ENCODE measurements around the gene INSRR. TPM values are rescaled to one million over a fixed set of nuclear protein-coding genes. Genes with fewer than 3 reads are reported as not detected.

Gene INSRR
- total and polyA plus RNA-seq, 2 of the 8 experiments (the other 6 are each of a cell fraction or from before 2014, with no cell fraction given): 0.02 TPM; not detected in 1

DNA sequence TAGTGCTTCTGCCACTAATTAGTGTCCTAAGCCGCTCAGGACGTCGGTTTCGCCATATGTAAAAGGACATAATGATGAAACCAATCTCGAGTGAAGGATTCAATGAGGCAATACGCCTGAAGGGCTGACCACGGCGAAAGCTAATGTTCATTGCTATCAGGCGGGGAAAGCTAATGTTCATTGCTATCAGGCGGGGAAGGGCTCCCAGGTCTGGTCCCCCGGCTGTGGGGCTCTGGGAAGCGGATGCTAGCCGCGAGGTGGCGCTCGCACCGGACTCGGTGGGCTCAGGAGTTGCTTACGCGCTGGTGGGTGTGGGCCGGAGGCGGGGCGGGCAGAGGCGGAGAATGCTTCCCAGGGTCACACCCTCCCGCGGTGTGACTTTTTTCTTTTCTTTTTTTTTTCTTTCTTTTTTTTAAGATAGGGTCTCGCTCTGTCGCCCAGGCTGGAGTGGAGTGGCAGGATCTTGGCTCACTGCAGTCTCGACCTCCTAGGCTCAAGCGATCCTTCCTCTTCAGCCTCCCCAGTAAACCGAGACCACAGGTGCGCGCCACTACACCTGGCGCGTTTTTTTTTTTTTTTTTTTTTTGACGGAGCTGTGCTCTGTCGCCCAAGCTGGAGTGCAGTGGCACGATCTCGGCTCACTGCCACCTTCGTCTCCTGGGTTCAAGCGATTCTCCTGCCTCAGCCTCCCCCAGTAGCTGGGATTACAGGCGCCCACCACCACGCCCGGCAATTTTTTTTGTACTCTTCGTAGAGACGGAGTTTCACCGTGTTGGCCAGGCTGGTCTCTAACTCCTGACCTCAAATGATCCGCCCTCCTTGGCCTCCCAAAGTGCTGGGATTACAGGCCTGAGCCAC lies 33.5 kb upstream of the INSRR start (continued):
- TF ChIP-seq CBX5 (IDR thresholded peaks at IDR 0.05; ENCODE audit: low read depth, low read length) (no peak), SIN3A (conservative IDR thresholded peaks at IDR 0.05 in 1 of 2, IDR thresholded peaks at IDR 0.05 in 1 of 2; ENCODE audit: low read depth in 1 of 2, low read length in 2 of 2) (no peak), NRF1 (IDR thresholded peaks at IDR 0.05; ENCODE audit: low read depth, low read length) (no peak), CHD1 (IDR thresholded peaks at IDR 0.05; ENCODE audit: low read depth, low read length) (no peak), SP4 (IDR thresholded peaks at IDR 0.05; ENCODE audit: low read length) (no peak), POU5F1 (IDR thresholded peaks at IDR 0.05; ENCODE audit: low read depth, low read length) (no peak), POLR2A (IDR thresholded peaks at IDR 0.05; ENCODE audit: control extremely low read depth in 1 of 2, low read depth in 2 of 2, low read length in 2 of 2) (no peak), GABPA (IDR thresholded peaks at IDR 0.05; ENCODE audit: borderline replicate concordance, insufficient read depth, low read length) (no peak), CREB1 (IDR thresholded peaks at IDR 0.05) (peak; percentile 66), MAFK (IDR thresholded peaks at IDR 0.05; ENCODE audit: low read depth, low read length) (no peak), HDAC6 (IDR thresholded peaks at IDR 0.05; ENCODE audit: low read depth, low read length) (no peak), SAP30 (IDR thresholded peaks at IDR 0.05; ENCODE audit: insufficient read depth, insufficient replicate concordance, low read length) (no peak), SRF (IDR thresholded peaks at IDR 0.05; ENCODE audit: low read depth, low read length) (no peak), RNF2 (IDR thresholded peaks at IDR 0.05; ENCODE audit: borderline replicate concordance, low read depth, low read length, missing control alignments, poor library complexity, severe bottlenecking) (peak; percentile 14), BCL11A (IDR thresholded peaks at IDR 0.05; ENCODE audit: low read depth in 2 of 2, low read length in 2 of 2) (no peak), RFX5 (IDR thresholded peaks at IDR 0.05; ENCODE audit: borderline replicate concordance, low read depth, low read length) (no peak), NANOG (IDR thresholded peaks at IDR 0.05; ENCODE audit: insufficient read depth, low read depth, low read length, poor library complexity, severe bottlenecking) (no peak), KDM5A (IDR thresholded peaks at IDR 0.05; ENCODE audit: low read length) (no peak), EGR1 (IDR thresholded peaks at IDR 0.05; ENCODE audit: borderline replicate concordance, low read depth, low read length) (no peak), EZH2 (IDR thresholded peaks at IDR 0.05; ENCODE audit: low read depth, low read length, severe bottlenecking) (no peak), TCF12 (IDR thresholded peaks at IDR 0.05; ENCODE audit: low read depth, low read length) (0 out of 2 replicates have a peak, but pooled peaks have one; percentile 15), SP1 (IDR thresholded peaks at IDR 0.05; ENCODE audit: low read depth, low read length) (no peak), TAF1 (IDR thresholded peaks at IDR 0.05; ENCODE audit: low read depth, low read length) (no peak)
- TF ChIP-seq, protein P1, sequence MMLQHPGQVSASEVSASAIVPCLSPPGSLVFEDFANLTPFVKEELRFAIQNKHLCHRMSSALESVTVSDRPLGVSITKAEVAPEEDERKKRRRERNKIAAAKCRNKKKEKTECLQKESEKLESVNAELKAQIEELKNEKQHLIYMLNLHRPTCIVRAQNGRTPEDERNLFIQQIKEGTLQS (IDR thresholded peaks at IDR 0.05; ENCODE audit: insufficient read depth, low read depth, low read length): no peak
